Spleen (tissue), 11 donors: ENCODE data around the gene RAPSN. TPM values are rescaled to one million over a fixed set of nuclear protein-coding genes. Genes with fewer than 3 reads are reported as not detected.

ENCODE experiments used
- DNase-seq: peaks from one replicate; pipeline ENCODE4 v3.0.0-alpha.2; 2020
- H3K27ac ChIP-seq, 8 donors: fragments of 200-600 bp; sonication (generic) in 7 of 8; 1 replicate in 4 of 8; 2 replicates in 4 of 8; pipeline versions ENCODE4 v1.5.0 to v1.8.0; 2016 to 2021; ENCODE audit warnings: inconsistent platforms in 4 of 8, mild to moderate bottlenecking in 4 of 8, moderate library complexity in 1 of 8
- H3K27me3 ChIP-seq, 7 donors: fragments of 200-600 bp; sonication (generic) in 6 of 7; replicated peaks in 1 of 7; 1 replicate in 4 of 7; 2 replicates in 3 of 7; pipeline versions ENCODE4 v1.5.0 to v1.8.0; 2016 to 2021; ENCODE audit warnings: inconsistent platforms in 3 of 7, mild to moderate bottlenecking in 1 of 7
- H3K36me3 ChIP-seq, 6 donors: fragments of 200-600 bp; sonication (generic) in 5 of 6; 1 replicate in 4 of 6; 2 replicates in 2 of 6; pipeline versions ENCODE4 v1.5.0 to v1.8.0; 2016 to 2021; ENCODE audit warnings: inconsistent platforms in 2 of 6
- H3K4me1 ChIP-seq, 6 donors: fragments of 200-600 bp; sonication (generic) in 5 of 6; 1 replicate in 3 of 6; 2 replicates in 3 of 6; pipeline versions ENCODE4 v1.5.0 to v1.8.0; 2016 to 2021; ENCODE audit warnings: inconsistent platforms in 3 of 6
- H3K4me3 ChIP-seq, 8 donors: fragments of 200-600 bp; sonication (generic) in 7 of 8; 1 replicate in 4 of 8; 2 replicates in 4 of 8; pipeline versions ENCODE4 v1.5.0 to v1.8.0; 2016 to 2021; ENCODE audit warnings: inconsistent platforms in 4 of 8, mild to moderate bottlenecking in 4 of 8, moderate library complexity in 2 of 8
- H3K9me3 ChIP-seq, 8 donors: fragments of 200-600 bp; sonication (generic) in 7 of 8; 1 replicate in 4 of 8; 2 replicates in 4 of 8; pipeline versions ENCODE4 v1.5.0 to v1.8.0; 2016 to 2021; ENCODE audit warnings: inconsistent platforms in 4 of 8
- POLR2A ChIP-seq, 3 donors: fragments of 450-650 bp; IDR thresholded peaks; one replicate each; pipeline ENCODE4 v1.5.1; 2017; ENCODE audit warnings: antibody characterized with exemption in 3 of 3, mild to moderate bottlenecking in 1 of 3
- POLR2AphosphoS5 ChIP-seq, 3 donors: sonication (generic); formaldehyde crosslinking; IDR thresholded peaks; one replicate each; pipeline ENCODE4 v1.5.1; 2017; ENCODE audit warnings: antibody characterized with exemption in 3 of 3
- WGBS, 5 donors: extraction: QIAGEN DNeasy Blood & Tissue Kit in 3 of 5; methylation state at CpG; one replicate each; pipeline versions ENCODE4 v1.1.5 to v1.1.7; 2013 to 2018; 5-methylcytosine and 5-hydroxymethylcytosine counted together
- intact Hi-C: fragments of 100-400 bp; cut with DNase I; formaldehyde crosslinking; loops from one replicate; pipeline ENCODE4 v1.15.0; 2023; ENCODE audit warnings: low total_unique reads
- polyA plus RNA-seq, 3 donors: library from polyadenylated mRNA; stranded (reverse); fragments of 200-250 nt; gene quantifications; one replicate each; pipeline ENCODE4 v1.2.1, GENCODE V29; 2013
- total RNA-seq, 7 donors: library from RNA; depleted of rRNA in 3 of 7; stranded (reverse); fragments of >200 nt in 3 of 7; fragmentation: NEBNext Ultra II Directional in 4 of 7; extraction: Animal tissue kit (Norgen Biotek cat#: 25700) in 4 of 7; gene quantifications; one replicate each; pipeline versions ENCODE4 v1.1.0 to v1.2.1, GENCODE V29; 2016 to 2021
- TF ChIP-seq, protein P1 (sequence below), 11 experiments: fragments of 200-600 bp in 7 of 11; fragments of 450-650 bp in 4 of 11; sonication (generic) in 4 of 11; IDR thresholded peaks in 8 of 11; conservative IDR thresholded peaks in 3 of 11; 1 replicate in 7 of 11; 2 replicates in 4 of 11; pipeline versions ENCODE4 v1.4.0 to v1.8.0; 2016 to 2021; ENCODE audit warnings: antibody characterized with exemption in 11 of 11, inconsistent platforms in 4 of 11, mild to moderate bottlenecking in 1 of 11
- donor health status: healthy with polysubstance abuse.
- donor health status: DM: no; HTN: no; CAD: no; lungs with moderate emphysema.
- donor health status: DM: no; HTN: no; CAD: no.
- donor health status: Bipolar disorder and iron deficiency.
- donor health status: healthy.
- donor health status: DM: no; HTN: no; CAD: no.
- donor health status: DM: yes; HTN: yes; CAD: no.

Gene RAPSN
- total and polyA plus RNA-seq, 10 donors, result 0.42 to 1.6 (median 0.96) TPM; not detected in 2

DNA sequence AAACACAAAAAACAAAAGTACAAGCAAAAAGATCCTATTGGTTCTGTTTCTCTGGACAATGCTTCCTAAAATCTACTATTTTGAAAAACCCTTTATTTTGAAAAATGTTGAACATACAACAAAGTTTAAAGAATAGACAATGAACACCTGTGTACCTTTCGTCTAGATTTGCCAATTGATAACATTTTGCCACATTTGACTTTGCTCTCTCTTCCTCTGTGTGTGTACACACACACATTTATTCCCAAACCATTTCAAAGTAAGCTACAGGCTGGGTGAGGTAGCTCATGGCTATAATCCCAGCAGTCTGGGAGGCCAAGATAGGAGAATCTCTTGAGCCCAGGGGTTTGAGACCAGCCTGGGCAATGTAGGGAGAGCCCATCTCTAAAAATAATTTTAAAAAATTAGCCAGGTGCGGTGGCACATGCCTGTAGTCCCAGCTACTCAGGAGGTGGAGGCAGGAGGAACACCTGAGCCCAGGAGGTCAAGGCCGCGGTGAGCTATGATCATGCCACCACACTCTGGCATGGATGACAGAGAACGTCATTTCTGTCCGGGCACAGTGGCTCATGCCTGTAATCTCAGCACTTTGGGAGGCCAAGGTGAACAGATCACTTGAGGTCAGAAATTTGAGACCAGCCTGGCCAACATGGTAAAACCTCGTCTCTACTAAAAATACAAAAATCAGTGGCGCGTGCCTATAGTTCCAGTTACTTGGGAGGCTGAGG lies 17.4 kb downstream of the RAPSN start:
- intact Hi-C loops, result no loop called here
- Histone ChIP-seq H3K27ac (no peak overlapping the region), H3K9me3 (no peaks in the 10 kb centered on the region), H3K4me1 (peaks cover 0 to 8% (median 4%) of the 10 kb centered on the region in 6 donors), H3K4me3 (no peak overlapping the region), H3K36me3 (no peaks in the 10 kb centered on the region), H3K27me3 (no peaks in the 10 kb centered on the region)
- 91 to 95% (median 92%) methylated on average over 9 of the region's 9 CpGs for WGBS, 5 donors
- TF ChIP-seq, protein P1, sequence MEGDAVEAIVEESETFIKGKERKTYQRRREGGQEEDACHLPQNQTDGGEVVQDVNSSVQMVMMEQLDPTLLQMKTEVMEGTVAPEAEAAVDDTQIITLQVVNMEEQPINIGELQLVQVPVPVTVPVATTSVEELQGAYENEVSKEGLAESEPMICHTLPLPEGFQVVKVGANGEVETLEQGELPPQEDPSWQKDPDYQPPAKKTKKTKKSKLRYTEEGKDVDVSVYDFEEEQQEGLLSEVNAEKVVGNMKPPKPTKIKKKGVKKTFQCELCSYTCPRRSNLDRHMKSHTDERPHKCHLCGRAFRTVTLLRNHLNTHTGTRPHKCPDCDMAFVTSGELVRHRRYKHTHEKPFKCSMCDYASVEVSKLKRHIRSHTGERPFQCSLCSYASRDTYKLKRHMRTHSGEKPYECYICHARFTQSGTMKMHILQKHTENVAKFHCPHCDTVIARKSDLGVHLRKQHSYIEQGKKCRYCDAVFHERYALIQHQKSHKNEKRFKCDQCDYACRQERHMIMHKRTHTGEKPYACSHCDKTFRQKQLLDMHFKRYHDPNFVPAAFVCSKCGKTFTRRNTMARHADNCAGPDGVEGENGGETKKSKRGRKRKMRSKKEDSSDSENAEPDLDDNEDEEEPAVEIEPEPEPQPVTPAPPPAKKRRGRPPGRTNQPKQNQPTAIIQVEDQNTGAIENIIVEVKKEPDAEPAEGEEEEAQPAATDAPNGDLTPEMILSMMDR (IDR thresholded peaks at IDR 0.05 in 8 of 11, conservative IDR thresholded peaks at IDR 0.05 in 3 of 11), result no peak
- TF ChIP-seq POLR2A (IDR thresholded peaks at IDR 0.05) (no peak), POLR2AphosphoS5 (IDR thresholded peaks at IDR 0.05) (no peak)
- no peak for DNase-seq

DNA sequence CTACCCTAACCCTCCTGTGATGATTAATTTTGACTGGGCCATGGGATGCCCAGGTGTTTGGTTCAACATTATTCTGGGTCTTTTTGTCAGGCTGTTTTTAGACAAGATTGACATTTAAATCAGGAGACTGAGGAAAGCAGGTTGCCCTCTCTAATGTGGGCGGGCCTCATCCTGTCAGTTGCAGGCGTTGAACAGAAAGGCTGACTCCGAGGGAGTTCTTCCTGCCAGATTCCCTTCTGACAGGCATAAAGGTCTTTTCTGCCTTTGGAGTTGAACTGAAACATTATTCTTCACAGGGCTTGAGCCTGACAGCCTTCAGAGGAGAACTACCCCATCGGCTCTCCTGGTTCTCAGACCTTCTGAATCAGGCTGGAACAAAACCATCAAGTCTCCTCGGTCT lies 18.4 kb downstream of the RAPSN start:
- 52 to 70% (median 62%) methylated on average over 5 of the region's 5 CpGs for WGBS, 5 donors
- no peak overlapping the region for H3K4me3 ChIP-seq
- H3K27ac ChIP-seq, result no peak overlapping the region
- no peaks in the 10 kb centered on the region for H3K9me3 ChIP-seq
- intact Hi-C loops, result no loop called here
- TF ChIP-seq, protein P1 (IDR thresholded peaks at IDR 0.05 in 8 of 11, conservative IDR thresholded peaks at IDR 0.05 in 3 of 11), result no peak
- TF ChIP-seq POLR2AphosphoS5 (IDR thresholded peaks at IDR 0.05) (no peak), POLR2A (IDR thresholded peaks at IDR 0.05) (no peak)
- peaks cover under 1 to 12% (median 6%) of the 10 kb centered on the region in 6 donors for H3K4me1 ChIP-seq
- no peaks in the 10 kb centered on the region for H3K27me3 ChIP-seq
- DNase-seq, result no peak
- no peaks in the 10 kb centered on the region for H3K36me3 ChIP-seq

DNA sequence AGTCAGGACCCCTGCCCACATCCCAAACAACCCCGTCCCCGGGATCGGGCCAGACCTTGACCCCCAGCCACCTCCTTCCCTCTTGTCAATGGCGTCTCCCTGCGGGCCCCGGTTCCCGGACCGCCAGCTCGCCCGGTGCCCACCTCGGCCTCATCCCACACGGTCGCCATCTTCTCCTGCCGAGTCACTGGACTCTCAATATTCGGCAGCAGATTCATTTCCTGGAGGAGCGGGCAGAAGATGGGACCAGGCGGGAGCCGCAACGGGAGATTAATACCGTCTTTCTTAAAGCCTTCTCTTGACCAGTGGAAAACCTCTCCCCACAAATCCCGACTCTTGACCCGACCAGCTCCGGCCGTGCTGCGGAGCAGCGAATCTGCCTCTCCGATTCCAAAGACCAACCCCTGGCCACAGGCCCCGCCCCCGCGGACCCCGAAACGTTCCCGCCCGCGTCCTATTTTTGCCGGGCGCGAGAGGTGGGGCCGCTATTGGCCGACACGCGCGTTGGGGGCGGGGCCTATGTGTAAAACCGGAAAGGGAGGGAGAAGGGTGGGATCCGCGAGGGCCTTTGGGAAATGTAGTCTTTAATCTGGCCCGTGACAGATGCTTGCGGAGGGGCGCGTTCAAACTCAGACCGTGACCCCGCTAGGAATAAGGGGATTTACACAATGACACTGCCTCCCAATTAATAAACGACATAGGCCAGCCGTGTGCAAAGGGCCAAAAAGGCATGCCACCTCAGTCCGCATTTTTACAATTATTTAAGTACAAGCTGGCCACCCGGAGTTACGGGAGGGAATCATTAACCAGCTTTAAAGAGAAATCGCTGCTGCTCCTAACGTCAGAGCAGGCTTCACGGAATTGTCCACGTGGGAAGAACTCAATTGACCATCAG lies 22.6 kb downstream of the RAPSN start, which contains the start of gene PSMC3:
TSS of gene PSMC3 (minus strand) at position 378 of the 895 bp plus-strand sequence. CDS start at position 218, 160 bp downstream.
- H3K9me3 ChIP-seq, result no peaks in the 10 kb centered on the region
- peaks cover 8 to 40% (median 36%) of the 10 kb centered on the region in 6 donors for H3K36me3 ChIP-seq
- no peaks in the 10 kb centered on the region for H3K27me3 ChIP-seq
- peak within 1 kb of the TSS; percentile 58 to 94 (median 90) for H3K4me3 ChIP-seq
- 0 to 1% (median 1%) methylated on average over 53 to 62 of the region's 62 CpGs for WGBS, 5 donors
- intact Hi-C loops, result no loop called here
- peak; percentile 99 for DNase-seq
- peak within 1 kb of the TSS; percentile 55 to 94 (median 92) for H3K27ac ChIP-seq
- TF ChIP-seq, protein P1 (IDR thresholded peaks at IDR 0.05 in 8 of 11, conservative IDR thresholded peaks at IDR 0.05 in 3 of 11), result peak in 2 of 11 experiments; percentile 9 to 31
- TF ChIP-seq POLR2A (IDR thresholded peaks at IDR 0.05) (peak in 1 of 3 donors; percentile 39), POLR2AphosphoS5 (IDR thresholded peaks at IDR 0.05) (peak; percentile 77 to 92 (median 91))
- H3K4me1 ChIP-seq, result peaks cover 11 to 30% (median 20%) of the 10 kb centered on the region in 6 donors
